Endothelial cell of umbilical vein (primary cell): ENCODE measurements around the gene APP. TPM values are rescaled to one million over a fixed set of nuclear protein-coding genes. Genes with fewer than 3 reads are reported as not detected.
A peak's percentile ranks its signal among the peaks of the same experiment; 100 is the strongest.

Source experiments
- BruUV-seq: library from RNA; stranded (reverse); fragments of 400-500 nt; replicated peaks from 2 replicates; lab custom pipeline; 2021; lab: Mats Ljungman, UMichigan
- CTCF ChIA-PET: fragments of 300-600, 350-600 bp; sonication (Branson Sonifier 250); formaldehyde crosslinking; loops from one replicate; lab custom pipeline; 2021; ENCODE audit warnings: antibody characterized with exemption, inconsistent platforms; lab: Charles Lee
- POLR2A ChIA-PET: fragments of 300-600, 350-600 bp; sonication (Branson Sonifier 250); formaldehyde crosslinking; loops from one replicate; lab custom pipeline; 2021; ENCODE audit warnings: antibody characterized with exemption, inconsistent platforms; lab: Charles Lee
- DNase-seq: peaks from one replicate; pipeline ENCODE4 v3.0.0-alpha.2; 2011; ENCODE audit warnings: low read depth, low spot score
- FAIRE-seq: peaks from 2 replicates; lab custom pipeline; 2011; peaks lifted over from hg19 to GRCh38; lab: Jason Lieb, UNC
- H2AFZ ChIP-seq: 2 replicates; pipeline ENCODE4 v1.6.0; 2012; ENCODE audit warnings: low read depth, low read length, control low read depth, inconsistent platforms
- H3K27ac ChIP-seq: 2 replicates; pipeline ENCODE4 v1.5.1; 2011; ENCODE audit warnings: low read depth, mild to moderate bottlenecking, control low read depth, low read length, moderate library complexity; ENCODE audit not compliant: insufficient read depth
- H3K27me3 ChIP-seq, 2 experiments: 2 replicates each; pipeline versions ENCODE4 v1.6.0 to v1.6.1; 2011; ENCODE audit warnings: low read length in 2 of 2, mixed read lengths in 1 of 2; ENCODE audit not compliant: control insufficient read depth in 2 of 2, insufficient read depth in 2 of 2
- H3K36me3 ChIP-seq, 2 experiments: 2 replicates in 1 of 2; 3 replicates in 1 of 2; pipeline ENCODE4 v1.5.1; 2011; ENCODE audit warnings: low read length in 2 of 2, mild to moderate bottlenecking in 1 of 2, moderate library complexity in 1 of 2; ENCODE audit not compliant: control insufficient read depth in 2 of 2, insufficient read depth in 2 of 2; ENCODE audit errors: extremely low read depth in 1 of 2
- H3K4me1 ChIP-seq: 3 replicates; pipeline ENCODE4 v1.5.1; 2011; ENCODE audit warnings: mild to moderate bottlenecking, low read length; ENCODE audit not compliant: control insufficient read depth, insufficient read depth; ENCODE audit errors: extremely low read depth
- H3K4me2 ChIP-seq: 2 replicates; pipeline ENCODE4 v1.6.1; 2011; ENCODE audit warnings: low read length, control low read depth, mixed read lengths; ENCODE audit not compliant: insufficient read depth
- H3K4me3 ChIP-seq, 3 experiments: fragments of 200-600 bp in 1 of 3; sonication (generic), shearing (Covaris generic) in 1 of 3; replicated peaks in 1 of 3; 2 replicates each; pipeline ENCODE4 v1.5.1; 2011 to 2016; ENCODE audit warnings: control low read depth in 3 of 3, low read length in 3 of 3, mild to moderate bottlenecking in 2 of 3, inconsistent platforms in 1 of 3, low read depth in 1 of 3, moderate library complexity in 1 of 3; ENCODE audit not compliant: insufficient read depth in 1 of 3
- H3K79me2 ChIP-seq: 2 replicates; pipeline ENCODE4 v1.6.0; 2012; ENCODE audit warnings: low read length, inconsistent platforms; ENCODE audit not compliant: control insufficient read depth, insufficient read depth
- H3K9ac ChIP-seq: replicated peaks from 2 replicates; pipeline ENCODE3; 2011; ENCODE audit warnings: low read length, control low read depth; ENCODE audit not compliant: insufficient read depth; ENCODE audit errors: extremely low read depth
- H3K9me1 ChIP-seq: replicated peaks from 3 replicates; pipeline ENCODE4 v1.6.0; 2011; ENCODE audit warnings: mild to moderate bottlenecking, low read length; ENCODE audit not compliant: control insufficient read depth, insufficient read depth; ENCODE audit errors: extremely low read depth
- H3K9me3 ChIP-seq: replicated peaks from 2 replicates; pipeline ENCODE4 v1.5.1; 2012; ENCODE audit warnings: low read length, inconsistent platforms; ENCODE audit not compliant: control insufficient read depth, insufficient read depth
- H4K20me1 ChIP-seq: replicated peaks from 2 replicates; pipeline ENCODE3; 2011; ENCODE audit warnings: mild to moderate bottlenecking, low read length; ENCODE audit not compliant: control insufficient read depth, insufficient read depth; ENCODE audit errors: extremely low read depth
- CTCF ChIP-seq, 2 donors: IDR thresholded peaks; 1 replicate in 1 of 2; 2 replicates in 1 of 2; pipeline ENCODE4 v1.5.1; 2011; ENCODE audit warnings: low read length in 2 of 2, mild to moderate bottlenecking in 2 of 2, moderate library complexity in 2 of 2, control low read depth in 1 of 2, inconsistent platforms in 1 of 2, low read depth in 1 of 2; ENCODE audit not compliant: insufficient read depth in 1 of 2; ENCODE audit errors: extremely low read depth in 1 of 2
- EZH2 ChIP-seq: IDR thresholded peaks from 2 replicates; pipeline ENCODE4 v1.6.1; 2012; ENCODE audit warnings: borderline replicate concordance, low read depth, mild to moderate bottlenecking, moderate library complexity, low read length, inconsistent platforms; ENCODE audit not compliant: severe bottlenecking
- FOS ChIP-seq: IDR thresholded peaks from 2 replicates; pipeline ENCODE4 v1.6.1; 2011; ENCODE audit warnings: mild to moderate bottlenecking, low read length, moderate library complexity, borderline replicate concordance; ENCODE audit not compliant: insufficient read depth
- GATA2 ChIP-seq: IDR thresholded peaks from 2 replicates; pipeline ENCODE4 v1.7.0; 2011; ENCODE audit warnings: low read depth, mild to moderate bottlenecking, moderate library complexity, mixed read lengths, low read length; ENCODE audit not compliant: insufficient read length, insufficient read depth
- JUN ChIP-seq: IDR thresholded peaks from 2 replicates; pipeline ENCODE4 v1.6.1; 2011; ENCODE audit warnings: borderline replicate concordance, low read depth; ENCODE audit not compliant: insufficient read length, insufficient read depth
- MAX ChIP-seq: IDR thresholded peaks from 2 replicates; pipeline ENCODE4 v1.6.1; 2011; ENCODE audit not compliant: insufficient read depth, insufficient read length
- MYC ChIP-seq: IDR thresholded peaks from one replicate; pipeline ENCODE4 v1.6.1; 2011; ENCODE audit warnings: mild to moderate bottlenecking, low read depth, low read length
- POLR2A ChIP-seq: IDR thresholded peaks from 2 replicates; pipeline ENCODE4 v1.6.1; 2012; ENCODE audit warnings: low read depth, mild to moderate bottlenecking, control low read depth, low read length
- POLR2AphosphoS5 ChIP-seq: IDR thresholded peaks from 2 replicates; pipeline ENCODE4 v1.6.1; 2012; ENCODE audit warnings: low read depth, mild to moderate bottlenecking, control low read depth, low read length, moderate library complexity; ENCODE audit not compliant: insufficient read depth
- dilution Hi-C: fragments of 300-500 bp; cut with MboI; formaldehyde crosslinking; loops from one replicate; pipeline ENCODE4 v1.15.0; 2019; ENCODE audit warnings: low sequenced_read_pairs; ENCODE audit not compliant: extremely low pct_ligation_motif_present
- intact Hi-C: fragments of 100-400 bp; cut with micrococcal nuclease; formaldehyde crosslinking; loops from one replicate; pipeline ENCODE4 v1.10.0; 2022
- polyA plus RNA-seq, 4 experiments: library from polyadenylated mRNA; depleted of rRNA in 3 of 4; stranded (reverse) in 3 of 4; unstranded in 1 of 4; fragments of >200 nt; gene quantifications; 2 replicates each; pipeline versions ENCODE4 v1.2.1 to v1.2.3, GENCODE V29; 2011 to 2012; ENCODE audit warnings: missing spikeins in 1 of 4
- total RNA-seq: library from RNA; stranded (reverse); gene quantifications from 2 replicates; pipeline ENCODE4 v1.2.3, GENCODE V29; 2021

APP gene
- total and polyA plus RNA-seq, 2 donors (not counting 3 experiments of a cell fraction or from before 2014, with no cell fraction given), result 914 to 928 TPM

- H3K4me2 ChIP-seq, result no peak overlapping the region
- dilution Hi-C loops, result no loop called here
- H3K4me3 ChIP-seq, result no peak overlapping the region
- DNase-seq, result no peak
- intact Hi-C loops, result loop anchor here (10.0 kb wide), 1 partner anchor 858 kb away; the partner anchor contains the start of gene ADAMTS1
- peaks cover 4 to 6% of the 10 kb centered on the region in 2 experiments for H3K36me3 ChIP-seq
- no peak for FAIRE-seq
- no peak overlapping the region for H2AFZ ChIP-seq
- no peaks in the 10 kb centered on the region for H3K9me3 ChIP-seq
- POLR2A ChIA-PET, result no interaction called here
- no peak overlapping the region for H3K9ac ChIP-seq
- CTCF ChIA-PET, result interaction anchor here (1.3 kb wide), 1 partner anchor 19 kb away, joined by 3 read pairs; no protein-coding TSS in a partner anchor
- H3K9me1 ChIP-seq, result no peaks in the 10 kb centered on the region
- no peaks in the 10 kb centered on the region for H4K20me1 ChIP-seq
- peaks cover 15% of the 10 kb centered on the region for H3K79me2 ChIP-seq
- H3K4me1 ChIP-seq, result peaks cover 46% of the 10 kb centered on the region
- TF ChIP-seq MAX (no peak), POLR2AphosphoS5 (no peak), MYC (no peak)
- no TSS peak for BruUV-seq
- H3K27me3 ChIP-seq, result no peaks in the 10 kb centered on the region
- peak overlapping the region; percentile 20 for H3K27ac ChIP-seq
These were observed 183.6 kb downstream of the APP start for GRCh38 chr21:25986928-25987327.

GRCh38 chr21:25985990-25986389 is 184.6 kb downstream of the APP start:
- H3K4me2 ChIP-seq, result no peak overlapping the region
- no peaks in the 10 kb centered on the region for H4K20me1 ChIP-seq
- peaks cover 4 to 7% of the 10 kb centered on the region in 2 experiments for H3K36me3 ChIP-seq
- H3K9me1 ChIP-seq, result no peaks in the 10 kb centered on the region
- intact Hi-C loops, result loop anchor here (10.0 kb wide), 1 partner anchor 859 kb away; the partner anchor contains the start of gene ADAMTS1
- no peaks in the 10 kb centered on the region for H3K27me3 ChIP-seq
- BruUV-seq, result no TSS peak
- peak overlapping the region; percentile 38 for H3K27ac ChIP-seq
- no peaks in the 10 kb centered on the region for H3K9me3 ChIP-seq
- TF ChIP-seq CTCF (IDR thresholded peaks at IDR 0.05; ENCODE audit: extremely low read depth in 1 of 2, insufficient read depth in 1 of 2, low read depth in 1 of 2, low read length in 2 of 2) (no peak), POLR2AphosphoS5 (no peak), MAX (no peak), POLR2A (no peak), MYC (no peak), EZH2 (no peak), GATA2 (no peak), FOS (no peak), JUN (no peak)
- no peak overlapping the region for H3K4me3 ChIP-seq
- dilution Hi-C loops, result no loop called here
- POLR2A ChIA-PET, result no interaction called here
- DNase-seq (no peak), FAIRE-seq (no peak)
- H3K9ac ChIP-seq, result no peak overlapping the region
- CTCF ChIA-PET, result interaction anchor here (0.9 to 1.0 kb wide), 3 partner anchors 25 to 100 kb away, joined by 3 to 4 read pairs (median 3); no protein-coding TSS in a partner anchor
- peaks cover 54% of the 10 kb centered on the region for H3K4me1 ChIP-seq
- peaks cover 20% of the 10 kb centered on the region for H3K79me2 ChIP-seq
- H2AFZ ChIP-seq, result no peak overlapping the region
